GM12891 (cell line): ENCODE results near the gene PPP4R1.

Experiments used
- POLR2A ChIP-seq: IDR thresholded peaks from 2 replicates; pipeline ENCODE4 v1.6.1; 2011; ENCODE audit warnings: low read depth, low read length, control low read depth
- TAF1 ChIP-seq: IDR thresholded peaks from 2 replicates; pipeline ENCODE4 v1.6.1; 2011; ENCODE audit warnings: low read depth, low read length, control low read depth

DNA sequence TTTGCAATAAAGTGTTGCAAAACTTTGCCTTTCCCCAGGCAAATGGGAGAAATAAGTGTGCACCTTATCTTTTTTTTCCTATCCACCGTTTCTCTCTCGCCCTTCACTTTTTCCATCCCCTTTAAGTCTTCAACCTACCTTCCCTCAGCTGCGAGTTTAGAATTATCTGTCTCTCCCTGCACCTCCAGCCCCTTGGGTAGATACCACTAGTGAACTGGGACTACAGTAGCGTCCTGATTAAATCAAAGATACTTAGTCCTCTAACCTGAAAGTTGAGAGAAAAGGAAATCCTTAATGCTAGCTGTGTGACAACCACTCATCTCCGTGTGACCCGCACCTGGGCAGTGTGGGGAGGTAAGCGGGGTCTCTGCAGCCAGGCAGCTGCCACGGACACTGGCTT, 16.1 kb upstream of the PPP4R1 start:
- TF ChIP-seq TAF1 (no peak), POLR2A (no peak)
